Inflammatory macrophage treated with lipopolysaccharide for 4 hours (primary cell): ENCODE data around the gene WDCP.
"Not testable (repeated sequence)": the region's sequence is repeated elsewhere in the genome, so short reads cannot be mapped to it uniquely, and the experiment has no call there.

ENCODE experiments used
- DNase-seq: peaks from one replicate; pipeline ENCODE4 v3.0.0-alpha.2; 2020

The WDCP gene

DNA sequence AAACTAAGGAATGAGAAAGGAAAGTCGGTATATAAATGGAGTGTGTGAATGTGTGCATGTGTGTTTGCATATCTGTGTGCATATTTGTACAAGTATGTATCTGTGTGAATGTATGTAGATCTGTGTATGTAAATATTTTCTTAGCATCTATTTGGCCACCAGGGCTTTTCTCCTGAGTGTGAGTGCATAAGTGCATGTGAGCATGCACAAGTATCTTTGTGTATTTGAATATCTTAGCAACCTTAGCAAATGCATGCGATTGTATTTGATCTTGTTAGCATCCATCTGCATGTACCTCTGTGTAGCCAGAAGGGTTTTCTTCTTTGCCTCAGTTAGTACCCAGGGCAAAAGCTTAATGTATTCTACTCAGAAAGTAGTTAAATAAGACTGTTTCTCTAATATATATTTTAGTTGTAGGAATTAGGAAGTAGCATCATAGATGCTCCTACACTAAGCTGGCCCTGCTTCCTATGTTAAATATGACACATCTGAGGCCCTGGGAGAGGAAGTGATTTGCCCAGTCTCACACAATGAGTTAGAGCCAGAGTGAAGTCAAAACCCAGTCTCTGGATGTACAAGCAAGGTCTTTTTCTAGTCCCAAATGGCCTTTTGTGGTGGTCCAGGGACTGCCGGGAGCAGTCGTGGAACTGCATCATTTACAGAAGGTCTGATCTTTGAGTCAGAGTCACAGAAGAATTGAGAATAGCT, 11.5 kb upstream of the WDCP start:
- peak; percentile 36 for DNase-seq

DNA sequence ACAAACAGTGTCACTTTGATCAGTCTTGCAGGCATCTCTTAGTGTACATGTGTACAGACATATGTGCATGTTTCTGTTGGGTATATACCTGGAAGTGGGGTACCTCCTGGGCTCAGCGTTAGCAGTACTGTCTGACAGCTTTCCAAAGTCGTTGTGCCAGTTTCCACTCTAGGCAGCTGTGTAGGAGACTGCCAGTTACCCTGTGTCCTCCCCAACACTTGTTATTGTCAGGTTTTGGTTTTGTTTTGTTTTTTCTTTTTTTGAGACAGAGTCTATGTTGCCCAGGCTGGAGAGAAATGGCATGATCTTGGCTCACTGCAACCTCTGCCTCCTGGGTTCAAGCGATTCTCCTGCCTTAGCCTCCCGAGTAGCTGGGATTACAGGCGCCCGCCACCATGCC, 8.6 kb upstream of the WDCP start:
- no peak for DNase-seq

- DNase-seq: no peak
Observed at GRCh38 chr2:24054366-24055010, 7.3 kb upstream of the WDCP start.

GRCh38 chr2:24052951-24053350, 5.8 kb upstream of the WDCP start:
- no peak for DNase-seq

DNA sequence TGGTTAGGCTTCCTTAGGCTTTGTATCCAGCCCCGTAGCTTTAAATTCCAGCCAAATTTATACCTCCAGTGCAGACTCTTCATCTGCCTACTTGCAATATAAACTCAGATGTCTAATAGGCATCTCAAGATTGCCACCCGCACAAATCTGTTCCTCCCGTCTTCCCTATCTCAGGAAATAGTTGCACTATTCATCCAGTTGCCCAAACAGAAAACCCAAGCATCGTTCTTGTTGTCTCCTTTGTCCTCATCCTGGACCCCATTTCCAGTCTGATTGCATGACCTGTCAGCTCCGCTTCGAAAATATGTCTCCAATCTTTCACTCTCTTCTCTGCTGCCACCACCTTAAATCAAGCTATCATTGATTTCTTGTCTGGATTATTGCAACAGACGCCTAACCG, 4.6 kb upstream of the WDCP start:
- DNase-seq: no peak

GRCh38 chr2:24050041-24050979, 3.1 kb upstream of the WDCP start:
- DNase-seq: peak; percentile 32

DNA sequence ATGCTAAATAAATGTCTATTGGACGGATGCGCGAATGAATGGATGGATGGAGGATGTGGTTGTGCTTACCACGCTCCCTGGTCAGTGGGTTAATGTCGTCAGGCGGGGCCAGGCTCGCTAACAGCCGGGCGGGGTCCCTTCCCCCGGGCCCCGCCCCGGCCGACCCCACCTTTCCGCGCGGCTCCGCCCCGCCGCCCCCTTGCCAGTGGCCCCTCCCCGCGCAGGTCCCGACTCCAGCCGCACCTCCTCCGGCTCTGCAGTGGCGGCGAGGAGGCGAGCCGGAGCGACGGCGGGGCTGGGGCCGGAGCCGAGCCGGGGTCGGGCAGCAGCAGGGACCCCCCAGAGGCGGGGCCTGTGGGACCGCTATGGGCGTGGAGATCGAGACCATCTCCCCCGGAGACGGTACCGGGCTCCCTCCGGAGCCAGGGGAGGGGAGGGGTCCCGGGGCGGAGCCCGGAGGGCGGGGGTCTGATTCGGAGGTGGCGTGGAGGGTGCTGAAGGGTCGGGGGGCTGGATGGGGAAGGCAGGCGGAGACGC, 2.4 kb upstream of the WDCP start, which contains the start of gene FKBP1B:
Gene FKBP1B (plus strand): TSS at position 257 of the 537 bp plus-strand sequence. CDS start 109 bp downstream, at position 366.
- DNase-seq: peak; percentile 32

DNA sequence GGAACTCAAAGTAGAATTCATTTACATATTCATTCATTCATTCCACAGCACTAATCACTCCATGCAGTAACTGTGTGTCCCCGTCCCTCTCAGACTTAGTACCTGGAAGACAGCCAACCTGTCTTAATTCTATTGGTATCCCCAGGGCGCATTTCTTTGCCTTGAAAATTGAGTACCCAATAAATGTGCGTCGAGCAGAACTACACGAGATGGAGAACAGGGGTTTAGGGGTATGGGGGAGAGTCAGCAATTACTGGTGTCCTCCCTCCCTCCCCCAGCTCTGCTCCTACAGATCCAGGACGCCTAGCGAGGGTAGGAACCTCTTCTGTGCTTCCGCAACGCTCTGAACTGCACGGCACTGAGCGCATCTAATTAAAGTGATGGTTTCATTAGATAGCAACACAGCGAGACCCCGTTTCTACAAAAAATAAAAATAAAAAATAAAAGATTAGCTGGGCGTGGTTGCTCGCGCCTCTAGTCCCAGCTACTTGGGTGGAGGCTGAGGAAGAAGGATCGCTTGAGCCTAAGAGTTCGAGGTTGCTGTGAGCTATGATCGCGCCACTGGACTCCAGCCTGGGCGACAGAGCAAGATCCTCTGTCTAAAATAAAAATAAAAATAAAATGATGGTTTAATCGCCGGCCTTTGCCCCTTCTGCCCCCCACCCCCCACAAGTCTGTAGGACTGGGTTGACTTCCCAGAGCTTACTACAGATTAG, 1.7 kb upstream of the WDCP start:
- no peak for DNase-seq

DNA sequence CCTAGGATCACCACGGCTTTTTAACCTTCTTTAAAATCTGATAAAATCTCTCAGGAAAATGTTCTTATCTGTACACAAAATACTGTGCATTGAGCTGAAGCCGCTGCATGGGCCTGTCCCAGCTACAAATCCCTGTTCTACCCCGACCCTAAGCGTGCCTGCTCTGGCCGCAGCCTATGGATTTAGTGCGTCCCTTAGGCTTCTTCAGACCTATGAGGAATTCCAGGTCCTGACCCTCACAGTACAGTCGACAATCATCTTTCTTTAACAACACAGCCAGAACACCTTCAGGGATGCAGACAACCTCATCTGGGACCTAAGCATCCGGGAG, 477 bp upstream of the WDCP start:
- DNase-seq: no peak

DNA sequence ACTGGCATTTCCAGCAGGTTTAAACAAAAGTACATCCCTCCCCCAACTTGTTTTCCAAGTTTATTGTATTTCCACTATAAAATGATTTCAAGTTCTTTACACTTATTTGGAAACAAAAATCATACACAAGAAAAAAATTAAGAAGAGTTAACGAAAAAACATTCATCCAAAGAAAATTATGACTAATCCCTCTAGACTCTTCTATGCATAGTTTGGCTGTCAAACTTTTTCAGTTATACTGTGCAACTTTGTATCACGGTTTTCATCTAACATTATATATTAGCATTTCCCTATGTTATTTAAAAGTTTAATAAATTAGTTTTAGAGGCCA, 627 bp downstream of the WDCP start:
- no peak for DNase-seq

DNA sequence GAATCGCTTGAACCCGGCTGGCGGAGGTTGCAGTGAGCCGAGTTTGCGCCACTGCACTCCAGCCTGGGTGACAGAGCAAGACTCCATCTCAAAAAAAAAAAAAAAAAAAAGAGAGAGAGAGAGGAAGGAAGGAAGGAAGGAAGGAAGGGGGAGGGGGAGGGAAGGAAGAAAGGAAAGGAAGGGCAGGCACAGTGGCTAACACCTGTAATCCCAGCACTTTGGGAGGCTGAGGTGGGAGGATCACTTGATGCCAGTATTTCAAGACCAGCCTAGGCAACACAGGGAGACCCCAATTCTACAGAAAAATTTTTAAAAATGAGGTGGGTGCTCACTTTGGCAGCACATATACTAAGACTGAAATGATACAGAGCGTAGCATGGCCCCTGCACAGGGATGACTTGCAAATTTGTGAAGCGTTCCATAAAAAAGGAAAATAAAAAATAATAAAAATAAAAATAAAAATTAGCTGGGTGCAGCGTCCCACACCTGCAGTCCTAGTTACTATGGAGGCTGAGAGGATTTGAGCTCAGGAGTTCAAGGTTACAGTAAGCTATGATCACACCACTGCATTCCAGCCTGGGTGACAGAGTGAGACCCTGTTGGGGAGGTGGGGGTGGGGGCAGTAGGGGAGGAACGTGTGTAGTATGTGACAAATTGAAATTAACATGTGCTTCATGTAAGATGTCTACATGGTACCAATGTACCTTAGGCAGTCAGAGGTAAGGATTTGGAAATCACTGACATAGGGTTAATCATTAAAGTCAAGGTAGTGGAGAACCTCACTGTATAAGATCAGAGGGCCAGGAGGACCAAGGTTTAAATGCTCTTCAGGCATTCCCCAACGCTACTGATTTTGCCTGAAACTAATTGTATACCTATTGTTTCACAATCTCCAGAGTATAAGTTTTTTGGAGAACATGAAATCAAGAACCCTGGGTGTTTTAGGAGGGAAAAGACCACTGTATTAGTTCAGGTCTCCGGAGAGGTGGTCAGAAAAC, 1.4 kb downstream of the WDCP start:
- DNase-seq: no peak

DNA sequence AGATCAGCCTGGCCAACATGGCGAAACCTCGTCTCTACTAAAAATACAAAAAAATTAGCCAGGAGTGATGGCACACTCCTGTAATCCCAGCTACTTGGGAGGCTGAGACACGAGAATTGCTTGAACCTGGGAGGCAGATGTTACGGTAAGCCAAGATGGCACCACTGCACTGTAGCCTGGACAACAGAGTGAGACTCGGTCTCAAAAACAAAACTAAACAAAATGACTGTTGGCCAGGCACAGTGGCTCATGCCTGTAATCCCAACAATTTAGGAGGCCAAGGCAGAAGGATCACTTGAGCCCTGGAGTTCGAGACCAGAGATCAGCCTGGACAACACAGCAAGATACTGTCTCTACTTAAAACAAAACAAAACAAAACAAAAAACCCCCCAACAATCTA, 4.1 kb downstream of the WDCP start:
- DNase-seq: not testable (repeated sequence)

- no peak for DNase-seq
Observed at GRCh38 chr2:24040511-24040910, 6.7 kb downstream of the WDCP start.

GRCh38 chr2:24038786-24039499, 8.2 kb downstream of the WDCP start:
- no peak for DNase-seq

GRCh38 chr2:24026233-24026632, 21.0 kb downstream of the WDCP start:
- no peak for DNase-seq

GRCh38 chr2:24024996-24025663, 22.1 kb downstream of the WDCP start:
- no peak for DNase-seq

DNA sequence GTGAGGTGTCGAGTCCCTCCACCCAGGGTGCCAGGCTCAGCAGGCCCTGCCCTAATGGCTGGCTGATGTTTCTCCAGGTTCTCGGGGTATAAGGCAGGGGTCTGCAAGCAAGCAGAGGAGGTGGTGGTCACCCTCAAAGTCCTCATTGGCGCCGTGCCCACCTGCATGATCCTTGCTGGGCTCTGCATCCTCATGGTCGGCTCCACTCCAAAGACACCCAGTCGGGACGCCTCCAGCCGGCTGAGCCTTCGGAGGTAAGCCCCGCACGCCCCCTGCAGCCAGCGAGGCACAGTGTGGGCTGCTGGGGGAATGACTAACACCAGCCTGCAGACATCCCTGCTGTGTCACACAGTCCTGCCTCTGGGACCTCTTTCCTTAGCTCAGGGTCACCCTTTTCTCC, 23.2 kb downstream of the WDCP start:
- no peak for DNase-seq

GRCh38 chr2:24022975-24023575, 24.1 kb downstream of the WDCP start:
- no peak for DNase-seq

- no peak for DNase-seq
Observed at GRCh38 chr2:24022324-24022974, 24.7 kb downstream of the WDCP start.
